ENCODE measurements around the gene PTDSS2.

Gene PTDSS2

GRCh38 chr11:443542-444199 is 6.4 kb upstream of the PTDSS2 start:
- Histone ChIP-seq H3K4me1 (peaks cover 0 to 15% (median 4%) of the 10 kb centered on the region in 4 donors), H3K27me3 (peaks cover 0 to 69% of the 10 kb centered on the region in 2 donors), H3K4me3 (no peak overlapping the region), H3K27ac (no peak overlapping the region), H3K9me3 (no peaks in the 10 kb centered on the region), H3K36me3 (no peaks in the 10 kb centered on the region)
- no peak for TF ChIP-seq CTCF (IDR thresholded peaks at IDR 0.05)
- no peak for DNase-seq
- intact Hi-C loops (cut with DNase I; ENCODE audit: low total_unique reads), result no loop called here

GRCh38 chr11:444396-445144 is 5.5 kb upstream of the PTDSS2 start:
- Histone ChIP-seq H3K4me1 (peaks cover 0 to 22% (median 12%) of the 10 kb centered on the region in 4 donors), H3K36me3 (no peaks in the 10 kb centered on the region), H3K27me3 (peaks cover 0 to 60% of the 10 kb centered on the region in 2 donors), H3K4me3 (no peak overlapping the region), H3K27ac (no peak overlapping the region), H3K9me3 (no peaks in the 10 kb centered on the region)
- intact Hi-C loops (cut with DNase I; ENCODE audit: low total_unique reads), result loop anchor here (5.0 kb wide), 1 partner anchor 237 kb away; the partner anchor contains the start of genes BET1L and RIC8A
- DNase-seq, result no peak
- no peak for TF ChIP-seq CTCF (IDR thresholded peaks at IDR 0.05)

- intact Hi-C loops (cut with DNase I; ENCODE audit: low total_unique reads), result loop anchor here (5.0 kb wide), 1 partner anchor 239 kb away; the partner anchor contains the start of genes BET1L and RIC8A
- peaks cover 0 to 30% (median 17%) of the 10 kb centered on the region in 4 donors for H3K4me1 ChIP-seq
- no peak overlapping the region for H3K27ac ChIP-seq
These were observed 4.1 kb upstream of the PTDSS2 start for GRCh38 chr11:445765-446588.

GRCh38 chr11:446891-447290 is 3.2 kb upstream of the PTDSS2 start:
- TF ChIP-seq CTCF (IDR thresholded peaks at IDR 0.05), result no peak
- intact Hi-C loops (cut with DNase I; ENCODE audit: low total_unique reads), result loop anchor here (5.0 kb wide), 1 partner anchor 240 kb away; the partner anchor contains the start of genes BET1L and RIC8A
- Histone ChIP-seq H3K4me1 (peaks cover 0 to 31% (median 27%) of the 10 kb centered on the region in 4 donors), H3K4me3 (no peak overlapping the region), H3K36me3 (peaks cover 0 to 2% (median 0%) of the 10 kb centered on the region in 3 donors), H3K27ac (no peak overlapping the region), H3K27me3 (peaks cover 0 to 36% of the 10 kb centered on the region in 2 donors), H3K9me3 (no peaks in the 10 kb centered on the region)
- DNase-seq, result no peak

More at GRCh38 chr11:445765-446588, 4.1 kb upstream of the PTDSS2 start:
- H3K36me3 ChIP-seq, result no peaks in the 10 kb centered on the region
- H3K27me3 ChIP-seq, result peaks cover 0 to 46% of the 10 kb centered on the region in 2 donors
- H3K9me3 ChIP-seq, result no peaks in the 10 kb centered on the region
- H3K4me3 ChIP-seq, result no peak overlapping the region
- DNase-seq, result no peak
- no peak for TF ChIP-seq CTCF (IDR thresholded peaks at IDR 0.05)

All from tibial artery (tissue), 4 donors.